AG09309 (cell line): ENCODE results near the gene DDR1.

Experiments used
- DNase-seq: peaks from one replicate; pipeline ENCODE4 v3.0.0-alpha.2; 2010; ENCODE audit warnings: low read depth
- H3K4me3 ChIP-seq: 2 replicates; pipeline ENCODE4 v1.5.1; 2011; ENCODE audit warnings: mild to moderate bottlenecking, low read depth, low read length, moderate library complexity; ENCODE audit not compliant: control insufficient read depth
- TF ChIP-seq, protein P1 (sequence below): IDR thresholded peaks from 2 replicates; pipeline ENCODE4 v1.5.1; 2011; ENCODE audit warnings: mild to moderate bottlenecking, low read depth, low read length, inconsistent platforms; ENCODE audit not compliant: insufficient read depth, control insufficient read depth; ENCODE audit errors: missing control alignments

DDR1 gene

DNA sequence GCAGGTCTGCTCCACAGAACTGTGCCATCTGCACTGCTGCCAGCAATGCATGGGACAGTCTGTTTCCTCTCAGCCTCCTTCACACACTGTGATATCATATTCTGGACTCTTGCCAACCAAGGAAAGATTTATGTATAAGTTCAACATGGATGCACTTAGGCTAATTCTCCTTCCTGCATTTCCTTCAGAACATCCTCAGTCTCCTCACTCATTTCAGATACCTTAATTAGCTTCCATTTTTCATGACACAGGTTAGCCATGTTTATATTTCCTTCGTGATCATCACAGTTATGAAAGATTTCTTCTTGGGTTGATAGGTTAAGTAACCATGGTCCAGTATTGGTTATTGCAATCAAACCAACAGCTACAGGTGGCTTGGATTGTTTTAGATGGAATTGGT, 46.4 kb upstream of the DDR1 start:
- DNase-seq = no peak

DNA sequence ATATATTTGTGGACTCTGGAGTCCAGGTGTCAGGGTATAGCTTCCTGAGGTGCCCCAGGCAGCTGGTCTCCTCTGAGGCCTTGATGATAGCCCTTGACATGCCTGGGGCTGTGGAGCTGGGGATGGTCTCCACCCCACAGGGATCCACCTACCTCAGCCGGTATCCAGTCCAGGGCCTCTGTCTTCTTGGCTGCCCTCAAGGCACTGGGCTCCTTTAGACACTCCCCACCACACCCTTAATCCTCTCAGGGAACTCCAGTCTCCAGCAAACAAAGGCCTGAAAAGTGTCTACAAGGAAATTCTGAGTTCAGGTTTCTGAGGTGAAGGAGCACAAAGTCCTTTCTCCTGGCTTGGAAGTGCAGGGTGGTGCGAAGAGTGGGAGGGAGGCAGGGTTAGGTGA, 44.6 kb upstream of the DDR1 start:
- no peak overlapping the region for H3K4me3 ChIP-seq
- DNase-seq = no peak
- TF ChIP-seq, protein P1, sequence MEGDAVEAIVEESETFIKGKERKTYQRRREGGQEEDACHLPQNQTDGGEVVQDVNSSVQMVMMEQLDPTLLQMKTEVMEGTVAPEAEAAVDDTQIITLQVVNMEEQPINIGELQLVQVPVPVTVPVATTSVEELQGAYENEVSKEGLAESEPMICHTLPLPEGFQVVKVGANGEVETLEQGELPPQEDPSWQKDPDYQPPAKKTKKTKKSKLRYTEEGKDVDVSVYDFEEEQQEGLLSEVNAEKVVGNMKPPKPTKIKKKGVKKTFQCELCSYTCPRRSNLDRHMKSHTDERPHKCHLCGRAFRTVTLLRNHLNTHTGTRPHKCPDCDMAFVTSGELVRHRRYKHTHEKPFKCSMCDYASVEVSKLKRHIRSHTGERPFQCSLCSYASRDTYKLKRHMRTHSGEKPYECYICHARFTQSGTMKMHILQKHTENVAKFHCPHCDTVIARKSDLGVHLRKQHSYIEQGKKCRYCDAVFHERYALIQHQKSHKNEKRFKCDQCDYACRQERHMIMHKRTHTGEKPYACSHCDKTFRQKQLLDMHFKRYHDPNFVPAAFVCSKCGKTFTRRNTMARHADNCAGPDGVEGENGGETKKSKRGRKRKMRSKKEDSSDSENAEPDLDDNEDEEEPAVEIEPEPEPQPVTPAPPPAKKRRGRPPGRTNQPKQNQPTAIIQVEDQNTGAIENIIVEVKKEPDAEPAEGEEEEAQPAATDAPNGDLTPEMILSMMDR = no peak

More for the DNA sequence above, 46.4 kb upstream of the DDR1 start:
- H3K4me3 ChIP-seq = no peak overlapping the region
- TF ChIP-seq, protein P1 = no peak

DNA sequence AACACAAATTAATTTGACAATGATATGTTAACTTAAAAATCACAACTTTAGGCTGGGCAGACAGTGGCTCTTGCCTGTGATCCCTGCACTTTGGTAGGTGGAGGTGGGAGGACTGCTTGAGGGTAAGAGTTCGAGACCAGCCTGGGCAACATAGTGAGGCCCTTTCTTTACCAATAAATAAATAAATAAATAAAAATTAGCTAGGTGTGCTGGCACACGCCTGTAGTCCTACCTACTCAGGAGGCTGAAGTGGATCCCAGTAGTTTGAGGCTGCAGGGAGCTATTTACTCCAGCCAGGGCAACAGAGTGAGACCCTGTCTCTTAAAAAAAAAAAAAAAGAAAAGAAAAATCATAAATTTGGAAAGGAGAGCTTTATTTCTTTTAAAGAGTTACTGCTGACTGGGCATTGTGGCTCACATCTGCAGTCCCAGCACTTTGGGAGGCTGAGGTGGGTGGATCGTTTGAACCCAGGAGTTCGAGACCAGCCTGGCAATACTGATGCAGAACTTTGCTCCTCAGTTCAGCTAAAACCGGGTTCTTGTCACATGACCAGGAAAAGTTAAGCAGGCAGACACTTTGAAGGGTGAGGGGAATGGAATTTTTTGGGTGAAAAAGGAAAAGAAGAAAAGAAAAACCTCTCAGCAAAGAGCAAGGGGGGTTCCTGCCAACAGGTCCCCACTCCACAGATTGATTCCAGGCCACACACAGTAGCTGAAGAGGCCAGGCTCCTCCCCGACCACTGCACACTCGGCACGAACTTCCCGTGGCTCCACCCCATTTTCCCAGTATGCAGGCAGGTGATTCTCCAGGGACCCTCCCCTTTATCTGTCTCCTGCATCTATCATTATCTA, 44.0 kb upstream of the DDR1 start:
- DNase-seq = no peak
- TF ChIP-seq, protein P1 = no peak
- no peak overlapping the region for H3K4me3 ChIP-seq

DNA sequence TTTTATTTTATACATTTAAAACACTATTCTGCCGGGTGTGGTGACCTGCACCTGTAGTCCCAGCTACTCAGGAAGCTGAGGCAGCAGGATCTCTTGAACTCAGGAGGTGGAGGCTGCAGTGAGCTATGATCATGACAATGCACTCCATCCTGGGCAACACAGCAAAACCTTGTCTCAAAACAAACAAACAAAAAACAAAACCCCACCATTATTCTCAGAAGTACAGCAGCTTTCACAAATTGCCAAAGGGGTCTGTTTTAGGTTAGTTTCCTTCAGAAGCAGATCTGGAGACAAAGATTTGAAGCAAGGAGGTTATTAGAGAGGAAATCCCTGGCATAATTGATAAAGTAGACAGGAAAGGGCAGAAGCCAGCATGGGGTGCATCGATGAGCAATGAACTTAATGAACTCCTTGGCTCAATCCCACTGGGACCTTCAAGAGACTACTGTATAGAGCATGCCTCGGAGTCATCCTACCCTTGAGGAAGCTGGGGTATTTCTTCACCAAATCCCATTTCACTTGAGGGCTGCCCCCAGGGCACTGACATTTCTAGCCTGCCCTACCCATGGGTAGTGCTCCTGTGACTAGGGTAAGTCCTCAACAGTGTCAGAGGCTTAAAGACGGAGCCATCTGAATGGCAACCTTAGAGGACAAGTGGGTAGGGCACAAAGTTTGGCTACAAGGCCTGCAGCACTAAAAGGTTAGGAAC, 43.2 kb upstream of the DDR1 start:
- H3K4me3 ChIP-seq = no peak overlapping the region
- DNase-seq = no peak
- TF ChIP-seq, protein P1 = no peak

DNA sequence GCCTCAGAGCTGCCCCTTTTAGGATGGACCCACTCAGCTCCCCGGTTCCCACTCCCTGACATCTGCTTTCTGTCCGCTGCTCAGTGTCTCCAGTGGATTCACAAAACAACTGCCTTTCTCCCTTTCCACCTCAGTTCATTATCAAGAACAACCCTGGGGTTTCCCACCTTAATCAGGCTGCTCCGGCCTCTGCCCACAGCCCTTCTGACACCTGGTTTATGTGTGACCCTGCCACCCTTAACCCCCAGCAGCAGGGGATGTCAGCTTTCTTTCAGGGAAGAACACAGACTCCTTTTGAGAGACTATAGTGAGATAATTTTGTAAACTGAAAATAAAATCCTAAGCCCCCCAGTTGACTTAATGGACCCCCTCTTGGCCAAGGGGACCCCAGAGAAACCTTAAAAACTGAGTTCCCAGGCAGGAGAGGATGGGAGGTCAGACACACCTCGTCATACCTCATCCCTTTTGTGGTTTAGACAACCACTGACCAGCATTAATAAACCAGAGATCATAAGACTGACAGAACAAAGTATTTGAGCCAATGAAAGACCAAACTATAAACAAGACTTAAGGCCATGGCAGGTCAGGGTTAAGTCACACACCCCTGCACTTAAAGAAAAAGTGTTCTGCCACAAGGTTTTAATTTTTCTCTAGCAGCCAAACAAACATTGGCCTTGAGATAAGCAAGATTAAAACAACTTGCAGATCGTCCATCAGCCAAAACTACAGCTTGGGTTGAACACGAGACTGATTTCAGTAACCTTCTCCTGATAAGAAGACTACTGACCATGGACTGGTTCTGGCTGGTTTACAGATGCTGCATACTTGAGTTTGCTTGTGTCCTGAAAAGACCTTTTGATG, 42.4 kb upstream of the DDR1 start:
- TF ChIP-seq, protein P1 = no peak
- no peak for DNase-seq
- H3K4me3 ChIP-seq = no peak overlapping the region
